HG03571 (cell line): ENCODE measurements around the gene GYPE.
"Not testable (repeated sequence)": the region's sequence is repeated elsewhere in the genome, so short reads cannot be mapped to it uniquely, and the experiment has no call there.

Source experiments
- ATAC-seq: cut with Tn5 transposase; IDR thresholded peaks from one replicate; pipeline ENCODE4 v1.9.1; 2021; ENCODE audit not compliant: unreplicated experiment

The GYPE gene

GRCh38 chr4:143905440-143905839, at the start of gene GYPE:
Gene GYPE, minus strand, starts transcription at chr4:143905559. Its CDS starts 52 bp downstream, at chr4:143905507.
- ATAC-seq, result not testable (repeated sequence)

- ATAC-seq, result not testable (repeated sequence)
Observed at GRCh38 chr4:143951458-143951972, 46.2 kb upstream of the GYPE start.

GRCh38 chr4:143950967-143951366, 45.6 kb upstream of the GYPE start:
- ATAC-seq, result not testable (repeated sequence)

GRCh38 chr4:143950185-143950584, 44.8 kb upstream of the GYPE start:
- not testable (repeated sequence) for ATAC-seq

- ATAC-seq, result not testable (repeated sequence)
Observed at GRCh38 chr4:143947493-143947892, 42.1 kb upstream of the GYPE start.

- not testable (repeated sequence) for ATAC-seq
Observed at GRCh38 chr4:143940708-143941107, 35.3 kb upstream of the GYPE start.

- ATAC-seq, result no peak
Observed at GRCh38 chr4:143939528-143939927, 34.2 kb upstream of the GYPE start.

- not testable (repeated sequence) for ATAC-seq
Observed at GRCh38 chr4:143938890-143939289, 33.5 kb upstream of the GYPE start.

- ATAC-seq, result no peak
Observed at GRCh38 chr4:143921181-143921580, 15.8 kb upstream of the GYPE start.

GRCh38 chr4:143916485-143916884, 11.1 kb upstream of the GYPE start:
- ATAC-seq, result not testable (repeated sequence)

- not testable (repeated sequence) for ATAC-seq
Observed at GRCh38 chr4:143912478-143912877, 7.1 kb upstream of the GYPE start.

- peak; percentile 51 for ATAC-seq
Observed at GRCh38 chr4:143911528-143912417, 6.4 kb upstream of the GYPE start.

- ATAC-seq, result not testable (repeated sequence)
Observed at GRCh38 chr4:143910906-143911305, 5.5 kb upstream of the GYPE start.

- peak; percentile 43 for ATAC-seq
Observed at GRCh38 chr4:143907811-143908210, 2.5 kb upstream of the GYPE start.

GRCh38 chr4:143904431-143904830, 928 bp downstream of the GYPE start:
- not testable (repeated sequence) for ATAC-seq

- not testable (repeated sequence) for ATAC-seq
Observed at GRCh38 chr4:143890323-143890722, 15.0 kb downstream of the GYPE start.

GRCh38 chr4:143888189-143888588, 17.2 kb downstream of the GYPE start:
- ATAC-seq, result not testable (repeated sequence)

- ATAC-seq, result not testable (repeated sequence)
Observed at GRCh38 chr4:143884965-143885364, 20.4 kb downstream of the GYPE start.

GRCh38 chr4:143883529-143883928, 21.8 kb downstream of the GYPE start:
- ATAC-seq, result no peak

- ATAC-seq, result no peak
Observed at GRCh38 chr4:143882892-143883291, 22.5 kb downstream of the GYPE start.

- ATAC-seq, result not testable (repeated sequence)
Observed at GRCh38 chr4:143879561-143879960, 25.8 kb downstream of the GYPE start.

GRCh38 chr4:143875357-143875756, 30.0 kb downstream of the GYPE start:
- ATAC-seq, result not testable (repeated sequence)
